HepG2 (cell line): Measurements from ENCODE around the gene ATRN. TPM values are rescaled to one million over a fixed set of nuclear protein-coding genes. Genes with fewer than 3 reads are reported as not detected.
A peak's percentile ranks its signal among the peaks of the same experiment; 100 is the strongest.

Experiments
- ATAC-seq: fragments of 200-7000 bp; cut with Tn5 transposase; 3 replicates; pipeline ENCODE4 v1.9.1; 2020; ENCODE audit warnings: mild to moderate bottlenecking, moderate library complexity
- BruUV-seq: library from RNA; stranded (reverse); fragments of 400-500 nt; replicated peaks from 2 replicates; lab custom pipeline; 2021; lab: Mats Ljungman, UMichigan
- CTCF ChIA-PET: fragments of 300-600 bp; formaldehyde crosslinking; extraction: SDS; loops from one replicate; lab custom pipeline; 2021; ENCODE audit warnings: low total read pairs, inconsistent platforms, low intra/inter-chr PET ratio; lab: Yijun Ruan, JAX
- POLR2A ChIA-PET: fragments of 350-600 bp; sonication (Branson Sonifier 250); formaldehyde crosslinking; loops from one replicate; lab custom pipeline; 2020; ENCODE audit warnings: antibody characterized with exemption, inconsistent platforms; lab: Yijun Ruan, JAX
- DNase-seq: peaks from one replicate; pipeline ENCODE4 v3.0.0-alpha.2; 2015; ENCODE audit warnings: low spot score
- FAIRE-seq: peaks from 3 replicates; lab custom pipeline; 2011; peaks lifted over from hg19 to GRCh38; lab: Jason Lieb, UNC
- H2AFZ ChIP-seq: one replicate; pipeline ENCODE4 v1.6.1; 2011; ENCODE audit warnings: low read length, inconsistent platforms
- H3K27ac ChIP-seq: fragments of 300-600 bp; 3 replicates; pipeline ENCODE4 v1.8.0; 2011; ENCODE audit warnings: mixed run types, mild to moderate bottlenecking, mixed read lengths, low read length, inconsistent platforms; ENCODE audit not compliant: insufficient read depth; ENCODE audit errors: extremely low read length
- H3K27me3 ChIP-seq, 2 experiments: fragments of 200-600 bp in 1 of 2; 2 replicates in 1 of 2; 3 replicates in 1 of 2; pipeline versions ENCODE4 v1.6.0 to v1.8.0; 2011; ENCODE audit warnings: low read length in 2 of 2, mild to moderate bottlenecking in 2 of 2, moderate library complexity in 2 of 2, inconsistent platforms in 1 of 2; ENCODE audit not compliant: insufficient read depth in 2 of 2, control insufficient read depth in 1 of 2
- H3K36me3 ChIP-seq, 2 experiments: fragments of 200-600 bp in 1 of 2; replicated peaks in 1 of 2; 2 replicates in 1 of 2; 3 replicates in 1 of 2; pipeline versions ENCODE4 v1.5.1 to v1.8.0; 2011; ENCODE audit warnings: low read length in 2 of 2, inconsistent platforms in 1 of 2; ENCODE audit not compliant: insufficient read depth in 2 of 2, control insufficient read depth in 1 of 2
- H3K4me1 ChIP-seq: 2 replicates; pipeline ENCODE4 v1.5.1; 2012; ENCODE audit warnings: low read length, inconsistent platforms; ENCODE audit not compliant: insufficient read depth
- H3K4me2 ChIP-seq: 2 replicates; pipeline ENCODE4 v1.6.0; 2011; ENCODE audit warnings: low read depth, low read length, inconsistent platforms
- H3K4me3 ChIP-seq, 3 experiments: fragments of 200-600 bp in 1 of 3; sonication (generic), shearing (Covaris generic) in 1 of 3; replicated peaks in 1 of 3; 2 replicates each; pipeline ENCODE4 v1.5.1; 2011 to 2016; ENCODE audit warnings: low read length in 3 of 3, inconsistent platforms in 2 of 3, low read depth in 2 of 3, mild to moderate bottlenecking in 2 of 3, control low read depth in 1 of 3, mixed read lengths in 1 of 3; ENCODE audit not compliant: insufficient read depth in 1 of 3
- H3K79me2 ChIP-seq: one replicate; pipeline ENCODE4 v1.6.1; 2011; ENCODE audit warnings: low read length, inconsistent platforms; ENCODE audit not compliant: insufficient read depth
- H3K9ac ChIP-seq: 2 replicates; pipeline ENCODE4 v1.6.0; 2011; ENCODE audit warnings: mild to moderate bottlenecking, low read depth, low read length, inconsistent platforms; ENCODE audit not compliant: insufficient read depth
- H3K9me3 ChIP-seq: 2 replicates; pipeline ENCODE4 v1.5.1; 2012; ENCODE audit warnings: mild to moderate bottlenecking, low read length
- H4K20me1 ChIP-seq: 2 replicates; pipeline ENCODE4 v1.6.0; 2011; ENCODE audit warnings: inconsistent platforms, mild to moderate bottlenecking, low read length, moderate library complexity; ENCODE audit not compliant: insufficient read depth
- ARID3A ChIP-seq: IDR thresholded peaks from 2 replicates; pipeline ENCODE4 v1.6.1; 2012; ENCODE audit warnings: low read depth, low read length, improper control_type of control experiment
- CENPT ChIP-seq: sonication (generic); formaldehyde crosslinking; IDR thresholded peaks from 2 replicates; pipeline ENCODE4 v1.8.0; 2022; ENCODE audit warnings: low read depth, mild to moderate bottlenecking, moderate library complexity, missing genetic modification reagents
- GZF1 ChIP-seq: sonication (generic); formaldehyde crosslinking; IDR thresholded peaks from 2 replicates; pipeline ENCODE4 v1.5.1; 2020; ENCODE audit warnings: mild to moderate bottlenecking, missing genetic modification reagents
- HOXA5 ChIP-seq: sonication (generic); formaldehyde crosslinking; IDR thresholded peaks from 2 replicates; pipeline ENCODE4 v1.4.0; 2020; ENCODE audit warnings: missing genetic modification reagents
- KLF13 ChIP-seq: sonication (generic); formaldehyde crosslinking; IDR thresholded peaks from 2 replicates; pipeline ENCODE4 v1.4.0; 2020; ENCODE audit warnings: mild to moderate bottlenecking, missing genetic modification reagents
- NONO ChIP-seq, 2 experiments: fragments of 450-650 bp in 1 of 2; sonication (generic) in 1 of 2; formaldehyde crosslinking in 1 of 2; IDR thresholded peaks in 1 of 2; conservative IDR thresholded peaks in 1 of 2; 2 replicates each; pipeline versions ENCODE4 v1.6.1 to v1.8.0; 2017 to 2022; ENCODE audit warnings: mild to moderate bottlenecking in 1 of 2, missing genetic modification reagents in 1 of 2, moderate library complexity in 1 of 2
- RXRA ChIP-seq: sonication (generic); formaldehyde crosslinking; IDR thresholded peaks from 2 replicates; pipeline ENCODE4 v1.5.1; 2020; ENCODE audit warnings: missing genetic modification reagents
- SMAD1 ChIP-seq: sonication (generic); formaldehyde crosslinking; IDR thresholded peaks from 2 replicates; pipeline ENCODE4 v1.4.0; 2020; ENCODE audit warnings: missing genetic modification reagents, low read depth, mild to moderate bottlenecking, borderline replicate concordance
- ZFP62 ChIP-seq: sonication (generic); formaldehyde crosslinking; IDR thresholded peaks from 2 replicates; pipeline ENCODE4 v1.4.0; 2020; ENCODE audit warnings: missing genetic modification reagents
- ZNF20 ChIP-seq: sonication (generic); formaldehyde crosslinking; IDR thresholded peaks from 2 replicates; pipeline ENCODE4 v1.4.0; 2020; ENCODE audit warnings: mild to moderate bottlenecking, moderate library complexity, missing genetic modification reagents
- ZNF274 ChIP-seq: sonication (generic); formaldehyde crosslinking; IDR thresholded peaks from 2 replicates; pipeline ENCODE4 v1.5.1; 2020; ENCODE audit warnings: mild to moderate bottlenecking, missing genetic modification reagents
- ZNF503 ChIP-seq: sonication (generic); formaldehyde crosslinking; IDR thresholded peaks from 2 replicates; pipeline ENCODE4 v1.4.0; 2020; ENCODE audit warnings: missing genetic modification reagents
- ZNF543 ChIP-seq: sonication (generic); formaldehyde crosslinking; IDR thresholded peaks from 2 replicates; pipeline ENCODE4 v1.4.0; 2020; ENCODE audit warnings: mild to moderate bottlenecking, missing genetic modification reagents
- ZNF616 ChIP-seq: sonication (generic); formaldehyde crosslinking; IDR thresholded peaks from 2 replicates; pipeline ENCODE4 v1.5.0; 2020; ENCODE audit warnings: low read depth, mild to moderate bottlenecking, missing genetic modification reagents
- WGBS: methylation state at CpG from one replicate; pipeline ENCODE4 v1.1.6; 2017; ENCODE audit warnings: low lambda C conversion rate; 5-methylcytosine and 5-hydroxymethylcytosine counted together
- in situ Hi-C: cut with HindIII; loops from 2 replicates; pipeline ENCODE4 v1.10.0; 2017; ENCODE audit warnings: low pct_unique_long_range_greater_than_20kb; ENCODE audit not compliant: extremely low pct_ligation_motif_present
- intact Hi-C: fragments of 100-400 bp; cut with micrococcal nuclease; formaldehyde crosslinking; loops from one replicate; pipeline ENCODE4 v1.10.0; 2022; ENCODE audit not compliant: unreplicated experiment
- polyA plus RNA-seq, 8 experiments: library from polyadenylated mRNA; depleted of rRNA in 3 of 8; stranded (reverse) in 7 of 8; unstranded in 1 of 8; fragments of >200 nt; fragmentation: Illumina TruSeq in 4 of 8; extraction: Trizol in 4 of 8; gene quantifications; 2 replicates each; pipeline versions ENCODE4 v1.2.1 to v1.2.3, GENCODE V29; 2011 to 2016; ENCODE audit warnings: low read depth in 4 of 8, missing spikeins in 1 of 8, mixed read lengths in 1 of 8; ENCODE audit not compliant: insufficient read depth in 1 of 8
- total RNA-seq, 5 experiments: library from RNA; depleted of rRNA; stranded (reverse); fragments of >200 nt; fragmentation: Illumina TruSeq; extraction: Trizol; gene quantifications; 2 replicates each; pipeline ENCODE4 v1.2.3, GENCODE V29; 2016; ENCODE audit warnings: low read depth in 1 of 5
- TF ChIP-seq, protein P1 (sequence below): IDR thresholded peaks from 2 replicates; pipeline ENCODE4 v1.6.1; 2016; ENCODE audit warnings: low read depth
- TF ChIP-seq, protein P2 (sequence below): sonication (generic); formaldehyde crosslinking; IDR thresholded peaks from 2 replicates; pipeline ENCODE4 v1.5.0; 2020; ENCODE audit warnings: missing genetic modification reagents

Gene ATRN
- total and polyA plus RNA-seq, 2 of the 13 experiments (the other 11 are each of a cell fraction or from before 2014, with no cell fraction given) = 44.2 to 81.1 TPM

GRCh38 chr20:3632311-3633004 is 161.6 kb downstream of the ATRN start:
- intact Hi-C loops (loop anchor here (1.0 kb wide), 1 partner anchor 69 kb away; no protein-coding TSS in a partner anchor), in situ Hi-C loops (no loop called here)
- no peaks in the 10 kb centered on the region for H3K9me3 ChIP-seq
- POLR2A ChIA-PET = no interaction called here
- no peaks in the 10 kb centered on the region for H3K79me2 ChIP-seq
- no peak overlapping the region for H2AFZ ChIP-seq
- CTCF ChIA-PET = interaction anchor here (1.4 kb wide), 1 partner anchor 69 kb away, joined by 4 read pairs; no protein-coding TSS in a partner anchor
- H3K4me2 ChIP-seq = no peak overlapping the region
- H3K36me3 ChIP-seq = peaks cover 10 to 12% of the 10 kb centered on the region in 2 experiments; a peak in 4 of 5 replicates
- no peak for FAIRE-seq
- DNase-seq = peak; percentile 43
- peaks cover 38% of the 10 kb centered on the region for H3K4me1 ChIP-seq
- H3K9ac ChIP-seq = no peak overlapping the region
- peaks cover 5% of the 10 kb centered on the region for H4K20me1 ChIP-seq
- peak; percentile 45 for ATAC-seq
- H3K4me3 ChIP-seq = no peak overlapping the region
- no peak overlapping the region for H3K27ac ChIP-seq
- no TSS peak for BruUV-seq
- H3K27me3 ChIP-seq = no peaks in the 10 kb centered on the region
- WGBS = 76% methylated on average over 7 of the region's 7 CpGs
- TF ChIP-seq CENPT (CRISPR knock-in tag) (no peak), GZF1 (no peak), ZNF503 (no peak), KLF13 (CRISPR knock-in tag) (0 out of 2 replicates have a peak, but pooled peaks have one; percentile 52), ZNF274 (CRISPR knock-in tag) (0 out of 2 replicates have a peak, but pooled peaks have one; percentile 29), RXRA (no peak), NONO (IDR thresholded peaks at IDR 0.05) (no peak), NONO (CRISPR knock-in tag; conservative IDR thresholded peaks at IDR 0.05) (no peak), ZNF543 (CRISPR knock-in tag) (no peak), ZNF616 (no peak), ZFP62 (CRISPR knock-in tag) (no peak), SMAD1 (CRISPR knock-in tag) (peak; percentile 66; the same call in 1 of the 2 replicates), ARID3A (peak; percentile 66), HOXA5 (CRISPR knock-in tag) (no peak), ZNF20 (CRISPR knock-in tag) (no peak)
- TF ChIP-seq, protein P1, sequence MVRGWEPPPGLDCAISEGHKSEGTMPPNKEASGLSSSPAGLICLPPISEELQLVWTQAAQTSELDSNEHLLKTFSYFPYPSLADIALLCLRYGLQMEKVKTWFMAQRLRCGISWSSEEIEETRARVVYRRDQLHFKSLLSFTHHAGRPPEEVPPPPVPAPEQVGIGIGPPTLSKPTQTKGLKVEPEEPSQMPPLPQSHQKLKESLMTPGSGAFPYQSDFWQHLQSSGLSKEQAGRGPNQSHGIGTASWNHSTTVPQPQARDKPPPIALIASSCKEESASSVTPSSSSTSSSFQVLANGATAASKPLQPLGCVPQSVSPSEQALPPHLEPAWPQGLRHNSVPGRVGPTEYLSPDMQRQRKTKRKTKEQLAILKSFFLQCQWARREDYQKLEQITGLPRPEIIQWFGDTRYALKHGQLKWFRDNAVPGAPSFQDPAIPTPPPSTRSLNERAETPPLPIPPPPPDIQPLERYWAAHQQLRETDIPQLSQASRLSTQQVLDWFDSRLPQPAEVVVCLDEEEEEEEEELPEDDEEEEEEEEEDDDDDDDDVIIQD (CRISPR knock-in tag) = no peak
- TF ChIP-seq, protein P2, sequence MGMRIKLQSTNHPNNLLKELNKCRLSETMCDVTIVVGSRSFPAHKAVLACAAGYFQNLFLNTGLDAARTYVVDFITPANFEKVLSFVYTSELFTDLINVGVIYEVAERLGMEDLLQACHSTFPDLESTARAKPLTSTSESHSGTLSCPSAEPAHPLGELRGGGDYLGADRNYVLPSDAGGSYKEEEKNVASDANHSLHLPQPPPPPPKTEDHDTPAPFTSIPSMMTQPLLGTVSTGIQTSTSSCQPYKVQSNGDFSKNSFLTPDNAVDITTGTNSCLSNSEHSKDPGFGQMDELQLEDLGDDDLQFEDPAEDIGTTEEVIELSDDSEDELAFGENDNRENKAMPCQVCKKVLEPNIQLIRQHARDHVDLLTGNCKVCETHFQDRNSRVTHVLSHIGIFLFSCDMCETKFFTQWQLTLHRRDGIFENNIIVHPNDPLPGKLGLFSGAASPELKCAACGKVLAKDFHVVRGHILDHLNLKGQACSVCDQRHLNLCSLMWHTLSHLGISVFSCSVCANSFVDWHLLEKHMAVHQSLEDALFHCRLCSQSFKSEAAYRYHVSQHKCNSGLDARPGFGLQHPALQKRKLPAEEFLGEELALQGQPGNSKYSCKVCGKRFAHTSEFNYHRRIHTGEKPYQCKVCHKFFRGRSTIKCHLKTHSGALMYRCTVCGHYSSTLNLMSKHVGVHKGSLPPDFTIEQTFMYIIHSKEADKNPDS = no peak
